Measurements from ENCODE around the gene GLIS1. TPM values are rescaled to one million over a fixed set of nuclear protein-coding genes. Genes with fewer than 3 reads are reported as not detected.
A peak's percentile ranks its signal among the peaks of the same experiment; 100 is the strongest.

Gene GLIS1
- total and polyA plus RNA-seq, 9 donors: 0.12 to 2.9 (median 0.48) TPM; not detected in 1

- Histone ChIP-seq H3K27me3 (no peaks in the 10 kb centered on the region), H3K4me3 (no peak overlapping the region), H3K9me3 (no peaks in the 10 kb centered on the region), H3K36me3 (no peaks in the 10 kb centered on the region), H3K27ac (no peak overlapping the region), H3K4me1 (ENCODE audit: insufficient read depth) (no peaks in the 10 kb centered on the region)
- no peak for DNase-seq
- no peak for TF ChIP-seq POLR2A (IDR thresholded peaks at IDR 0.05)
- TF ChIP-seq CTCF (IDR thresholded peaks at IDR 0.05): no peak
- TF ChIP-seq EP300 (IDR thresholded peaks at IDR 0.05): no peak
- intact Hi-C loops (cut with DNase I): no loop called here
- WGBS, 3 donors: 70 to 87% (median 81%) methylated on average over 4 of the region's 4 CpGs
These were observed 117.8 kb downstream of the GLIS1 start for GRCh38 chr1:53621144-53621543.

GRCh38 chr1:53620061-53620855, 118.7 kb downstream of the GLIS1 start:
- Histone ChIP-seq H3K27ac (no peak overlapping the region), H3K36me3 (no peaks in the 10 kb centered on the region), H3K9me3 (no peaks in the 10 kb centered on the region), H3K4me1 (ENCODE audit: insufficient read depth) (no peaks in the 10 kb centered on the region), H3K4me3 (no peak overlapping the region), H3K27me3 (no peaks in the 10 kb centered on the region)
- TF ChIP-seq EP300 (IDR thresholded peaks at IDR 0.05): no peak
- no peak for TF ChIP-seq POLR2A (IDR thresholded peaks at IDR 0.05)
- no peak for TF ChIP-seq CTCF (IDR thresholded peaks at IDR 0.05)
- intact Hi-C loops (cut with DNase I): no loop called here
- WGBS, 3 donors: 29 to 59% (median 36%) methylated on average over 22 of the region's 22 CpGs
- DNase-seq: peak in 1 of 5 donors; percentile 17

GRCh38 chr1:53619367-53620060, 119.5 kb downstream of the GLIS1 start:
- Histone ChIP-seq H3K27ac (no peak overlapping the region), H3K36me3 (no peaks in the 10 kb centered on the region), H3K4me1 (ENCODE audit: insufficient read depth) (no peaks in the 10 kb centered on the region), H3K4me3 (no peak overlapping the region), H3K27me3 (no peaks in the 10 kb centered on the region), H3K9me3 (no peaks in the 10 kb centered on the region)
- no peak for TF ChIP-seq CTCF (IDR thresholded peaks at IDR 0.05)
- TF ChIP-seq POLR2A (IDR thresholded peaks at IDR 0.05): no peak
- no peak for TF ChIP-seq EP300 (IDR thresholded peaks at IDR 0.05)
- peak in 1 of 5 donors; percentile 5 for DNase-seq
- WGBS, 3 donors: 92 to 93% (median 93%) methylated on average over 7 of the region's 7 CpGs
- intact Hi-C loops (cut with DNase I): no loop called here

- Histone ChIP-seq H3K4me3 (no peak overlapping the region), H3K4me1 (ENCODE audit: insufficient read depth) (no peaks in the 10 kb centered on the region), H3K9me3 (no peaks in the 10 kb centered on the region), H3K36me3 (no peaks in the 10 kb centered on the region), H3K27ac (no peak overlapping the region), H3K27me3 (no peaks in the 10 kb centered on the region)
- intact Hi-C loops (cut with DNase I): no loop called here
- DNase-seq: peak in 1 of 5 donors; percentile 11
- 72 to 78% (median 72%) methylated on average over 4 of the region's 4 CpGs for WGBS, 3 donors
- TF ChIP-seq CTCF (IDR thresholded peaks at IDR 0.05) (no peak), POLR2A (IDR thresholded peaks at IDR 0.05) (no peak), EP300 (IDR thresholded peaks at IDR 0.05) (no peak)
These were observed 120.2 kb downstream of the GLIS1 start for GRCh38 chr1:53618500-53619366.

All from ovary (tissue), 9 donors.